Measurements from ENCODE around the gene VSIG10.

Gene VSIG10

DNA sequence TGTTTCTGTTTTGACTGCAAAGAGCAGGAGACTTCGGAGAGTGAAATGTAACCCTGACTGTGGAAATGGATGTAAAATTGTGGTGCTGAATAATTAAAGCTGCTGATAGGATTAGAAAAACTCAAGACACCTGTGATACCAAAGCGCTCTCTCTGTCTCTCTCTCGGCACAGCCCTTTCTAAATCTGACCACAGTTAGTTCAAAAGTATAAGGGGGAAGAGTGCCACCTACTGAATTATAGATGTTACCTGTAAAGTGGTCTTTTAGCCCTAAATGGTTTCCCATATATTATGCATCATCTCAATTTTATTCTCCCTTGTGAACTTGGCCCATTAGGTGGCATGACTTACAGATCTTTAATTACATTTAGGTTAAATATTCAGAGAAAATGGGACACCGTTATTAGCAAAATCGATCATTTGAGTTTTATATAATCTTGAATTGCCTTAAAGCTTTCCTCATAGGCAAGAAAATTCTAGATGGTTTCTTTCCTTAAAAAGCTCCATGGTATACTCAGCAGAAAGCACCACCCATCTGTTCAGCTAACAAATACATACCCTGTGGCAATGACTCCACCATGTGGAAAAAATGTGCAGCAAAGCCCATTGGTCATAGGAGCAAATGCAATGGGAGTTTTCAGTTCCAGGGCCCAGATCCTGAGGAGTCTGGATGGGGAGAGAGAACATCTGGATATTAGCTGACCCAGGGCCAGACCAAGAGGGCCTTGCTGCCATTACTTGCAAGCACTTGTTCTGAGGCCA, 69.2 kb downstream of the VSIG10 start:
- Histone ChIP-seq H3K36me3 (ENCODE audit: low read length) (peaks cover 22% of the 10 kb centered on the region; the same call in 1 of the 2 replicates), H3F3A (ENCODE audit: insufficient read depth) (no peaks in the 10 kb centered on the region), H2AFZ (ENCODE audit: low read depth, low read length, severe bottlenecking) (no peak overlapping the region), H3K9me2 (replicated peaks; ENCODE audit: insufficient read depth, low read length) (no peaks in the 10 kb centered on the region), H3K9me3 (ENCODE audit: insufficient read depth, low read length) (no peaks in the 10 kb centered on the region), H3K4me3 (ENCODE audit: insufficient read depth, low read length, poor library complexity, severe bottlenecking) (no peak overlapping the region), H3K27me3 (ENCODE audit: low read length) (no peaks in the 10 kb centered on the region), H3K27ac (ENCODE audit: low read depth, low read length) (no peak overlapping the region), H3K9ac (ENCODE audit: low read length) (no peak overlapping the region), H3K4me2 (ENCODE audit: low read depth, low read length, poor library complexity, severe bottlenecking) (no peak overlapping the region), H3K79me2 (ENCODE audit: insufficient read depth, low read length) (no peaks in the 10 kb centered on the region), H4K20me1 (ENCODE audit: low read depth, low read length) (no peaks in the 10 kb centered on the region)
- TF ChIP-seq, protein P1, sequence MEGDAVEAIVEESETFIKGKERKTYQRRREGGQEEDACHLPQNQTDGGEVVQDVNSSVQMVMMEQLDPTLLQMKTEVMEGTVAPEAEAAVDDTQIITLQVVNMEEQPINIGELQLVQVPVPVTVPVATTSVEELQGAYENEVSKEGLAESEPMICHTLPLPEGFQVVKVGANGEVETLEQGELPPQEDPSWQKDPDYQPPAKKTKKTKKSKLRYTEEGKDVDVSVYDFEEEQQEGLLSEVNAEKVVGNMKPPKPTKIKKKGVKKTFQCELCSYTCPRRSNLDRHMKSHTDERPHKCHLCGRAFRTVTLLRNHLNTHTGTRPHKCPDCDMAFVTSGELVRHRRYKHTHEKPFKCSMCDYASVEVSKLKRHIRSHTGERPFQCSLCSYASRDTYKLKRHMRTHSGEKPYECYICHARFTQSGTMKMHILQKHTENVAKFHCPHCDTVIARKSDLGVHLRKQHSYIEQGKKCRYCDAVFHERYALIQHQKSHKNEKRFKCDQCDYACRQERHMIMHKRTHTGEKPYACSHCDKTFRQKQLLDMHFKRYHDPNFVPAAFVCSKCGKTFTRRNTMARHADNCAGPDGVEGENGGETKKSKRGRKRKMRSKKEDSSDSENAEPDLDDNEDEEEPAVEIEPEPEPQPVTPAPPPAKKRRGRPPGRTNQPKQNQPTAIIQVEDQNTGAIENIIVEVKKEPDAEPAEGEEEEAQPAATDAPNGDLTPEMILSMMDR (IDR thresholded peaks at IDR 0.05; ENCODE audit: insufficient read depth, low read length, poor library complexity, severe bottlenecking) = no peak
- TF ChIP-seq EZH2phosphoT487 (conservative IDR thresholded peaks at IDR 0.05; ENCODE audit: low read length) = no peak

DNA sequence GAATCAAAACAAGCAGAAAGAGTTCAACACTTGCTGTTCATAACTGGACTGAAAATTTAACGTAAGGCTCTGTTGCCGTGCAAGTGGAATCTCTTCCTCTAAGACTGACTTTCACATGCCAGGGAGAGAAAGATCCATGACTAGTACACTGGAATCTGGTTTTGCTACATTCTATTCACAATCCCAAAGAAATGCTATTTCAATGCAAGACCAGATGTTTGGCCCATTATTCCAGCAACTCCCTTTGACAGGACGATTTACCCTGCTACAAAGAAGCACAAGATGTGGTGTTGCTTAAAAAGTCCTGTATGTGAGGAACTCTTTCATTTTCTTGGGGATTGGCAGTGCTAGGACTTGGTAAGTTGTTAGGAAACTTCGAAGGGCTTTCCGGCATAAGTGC, 69.9 kb downstream of the VSIG10 start:
- no peaks in the 10 kb centered on the region for H3K9me3 ChIP-seq (ENCODE audit: insufficient read depth, low read length)
- H3K4me3 ChIP-seq (ENCODE audit: insufficient read depth, low read length, poor library complexity, severe bottlenecking) = no peak overlapping the region
- no peaks in the 10 kb centered on the region for H3K27me3 ChIP-seq (ENCODE audit: low read length)
- no peak overlapping the region for H3K9ac ChIP-seq (ENCODE audit: low read length)
- no peaks in the 10 kb centered on the region for H3F3A ChIP-seq (ENCODE audit: insufficient read depth)
- H3K9me2 ChIP-seq (replicated peaks; ENCODE audit: insufficient read depth, low read length) = no peaks in the 10 kb centered on the region
- no peaks in the 10 kb centered on the region for H4K20me1 ChIP-seq (ENCODE audit: low read depth, low read length)
- H3K36me3 ChIP-seq (ENCODE audit: low read length) = peaks cover 22% of the 10 kb centered on the region; the same call in 1 of the 2 replicates
- H3K4me2 ChIP-seq (ENCODE audit: low read depth, low read length, poor library complexity, severe bottlenecking) = no peak overlapping the region
- no peak for TF ChIP-seq EZH2phosphoT487 (conservative IDR thresholded peaks at IDR 0.05; ENCODE audit: low read length)
- TF ChIP-seq, protein P1 (IDR thresholded peaks at IDR 0.05; ENCODE audit: insufficient read depth, low read length, poor library complexity, severe bottlenecking) = no peak
- H3K27ac ChIP-seq (ENCODE audit: low read depth, low read length) = no peak overlapping the region
- no peaks in the 10 kb centered on the region for H3K79me2 ChIP-seq (ENCODE audit: insufficient read depth, low read length)
- no peak overlapping the region for H2AFZ ChIP-seq (ENCODE audit: low read depth, low read length, severe bottlenecking)

DNA sequence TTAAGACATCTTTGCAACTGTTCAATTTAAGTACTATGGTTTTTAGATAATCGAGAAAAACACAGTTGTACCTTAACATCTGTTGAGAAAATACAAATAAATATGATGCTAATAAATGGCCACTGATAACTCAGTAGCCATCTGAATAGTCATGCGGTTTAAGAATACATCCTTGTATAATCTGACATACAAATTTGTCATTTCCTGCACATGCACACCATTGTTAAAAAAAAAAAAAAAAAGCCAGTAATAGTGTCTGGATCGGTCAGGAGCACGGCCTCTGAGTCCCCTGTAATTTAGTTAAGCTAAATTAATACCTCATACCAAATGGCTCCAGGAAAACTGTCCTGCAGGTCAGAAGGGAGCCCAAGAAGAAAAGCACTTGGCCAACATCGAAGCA, 70.5 kb downstream of the VSIG10 start:
- no peaks in the 10 kb centered on the region for H3F3A ChIP-seq (ENCODE audit: insufficient read depth)
- no peak overlapping the region for H3K4me3 ChIP-seq (ENCODE audit: insufficient read depth, low read length, poor library complexity, severe bottlenecking)
- no peak for TF ChIP-seq EZH2phosphoT487 (conservative IDR thresholded peaks at IDR 0.05; ENCODE audit: low read length)
- TF ChIP-seq, protein P1 (IDR thresholded peaks at IDR 0.05; ENCODE audit: insufficient read depth, low read length, poor library complexity, severe bottlenecking) = no peak
- H3K9me2 ChIP-seq (replicated peaks; ENCODE audit: insufficient read depth, low read length) = no peaks in the 10 kb centered on the region
- no peak overlapping the region for H3K27ac ChIP-seq (ENCODE audit: low read depth, low read length)
- no peak overlapping the region for H2AFZ ChIP-seq (ENCODE audit: low read depth, low read length, severe bottlenecking)
- H3K36me3 ChIP-seq (ENCODE audit: low read length) = peaks cover 22% of the 10 kb centered on the region; the same call in 1 of the 2 replicates
- no peaks in the 10 kb centered on the region for H3K9me3 ChIP-seq (ENCODE audit: insufficient read depth, low read length)
- H3K27me3 ChIP-seq (ENCODE audit: low read length) = no peaks in the 10 kb centered on the region
- no peak overlapping the region for H3K4me2 ChIP-seq (ENCODE audit: low read depth, low read length, poor library complexity, severe bottlenecking)
- H4K20me1 ChIP-seq (ENCODE audit: low read depth, low read length) = no peaks in the 10 kb centered on the region
- no peak overlapping the region for H3K9ac ChIP-seq (ENCODE audit: low read length)
- no peaks in the 10 kb centered on the region for H3K79me2 ChIP-seq (ENCODE audit: insufficient read depth, low read length)
